Measurements from ENCODE around the gene FAM234B. TPM values are rescaled to one million over a fixed set of nuclear protein-coding genes. Genes with fewer than 3 reads are reported as not detected.
A peak's percentile ranks its signal among the peaks of the same experiment; 100 is the strongest.

The FAM234B gene
- total RNA-seq, 4 donors from 2014 or later = 6.3 to 14.2 (median 7.5) TPM

DNA sequence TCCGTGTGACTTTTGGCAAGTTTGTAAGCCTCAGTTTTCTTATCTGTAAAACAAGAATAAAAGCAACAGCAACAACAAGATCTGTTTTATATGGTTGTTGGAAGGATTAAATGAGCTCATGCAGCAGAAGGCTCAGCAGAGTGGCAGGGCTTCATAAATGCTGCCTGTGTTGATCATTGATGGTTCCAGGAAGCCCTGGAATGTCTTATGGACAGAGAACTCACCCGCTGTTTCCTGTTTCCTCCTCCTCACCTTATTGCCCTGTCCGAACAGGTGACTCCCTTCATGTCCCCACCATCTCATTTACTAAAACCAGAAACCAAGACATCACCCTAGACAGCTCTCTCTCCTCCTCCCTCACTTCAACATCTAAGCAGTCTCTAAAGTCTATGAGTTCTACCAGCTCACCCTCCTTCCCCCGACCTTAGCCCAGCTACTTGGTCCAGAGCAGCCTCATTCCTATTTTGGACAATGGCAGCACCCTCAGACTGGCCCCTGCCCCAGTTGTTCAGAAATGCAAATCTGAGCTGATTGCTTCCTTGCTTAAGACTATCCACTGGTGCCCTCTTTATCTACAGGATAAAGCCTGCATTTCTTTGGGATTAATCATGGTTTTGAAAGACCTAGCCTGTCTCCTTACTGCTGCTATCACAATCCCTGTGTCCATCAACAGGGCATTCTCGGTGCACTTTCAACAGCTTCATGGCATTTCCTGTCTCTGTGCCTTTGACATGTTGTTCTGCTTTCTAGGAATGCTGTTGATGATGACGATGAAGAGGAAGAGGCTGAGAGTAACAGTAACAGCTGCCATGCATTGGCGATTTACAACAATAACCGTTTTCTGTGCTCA, 80.7 kb downstream of the FAM234B start:
- DNase-seq (ENCODE audit: low spot score) (no peak), ATAC-seq (ENCODE audit: low FRiP score) (peak; percentile 80)
- TF ChIP-seq CTCF (IDR thresholded peaks at IDR 0.05) = no peak

GRCh38 chr12:13125996-13126395, 81.8 kb downstream of the FAM234B start:
- DNase-seq (ENCODE audit: low spot score) (no peak), ATAC-seq (ENCODE audit: low FRiP score) (no peak)
- TF ChIP-seq CTCF (IDR thresholded peaks at IDR 0.05) = no peak

DNA sequence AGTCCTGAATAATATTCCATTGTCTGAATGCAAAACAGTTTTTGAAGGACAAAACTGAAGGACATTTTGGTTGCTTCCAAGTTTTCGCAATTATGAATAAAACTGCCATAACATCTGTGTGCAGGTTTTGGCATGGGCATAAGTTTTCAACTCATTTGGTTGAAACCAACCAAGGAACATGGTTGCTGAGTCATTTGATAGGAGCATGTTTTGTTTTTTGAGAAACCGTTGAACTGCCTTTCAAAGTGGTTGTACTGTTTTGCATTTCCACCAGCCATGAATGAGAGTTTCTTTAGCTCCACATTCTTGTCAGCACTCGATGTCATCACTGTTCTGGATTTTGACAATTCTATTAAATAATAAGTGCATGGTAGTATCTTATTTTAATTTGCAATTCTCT, 82.3 kb downstream of the FAM234B start:
- ATAC-seq (ENCODE audit: low FRiP score) (no peak), DNase-seq (ENCODE audit: low spot score) (no peak)
- TF ChIP-seq CTCF (IDR thresholded peaks at IDR 0.05) = no peak

DNA sequence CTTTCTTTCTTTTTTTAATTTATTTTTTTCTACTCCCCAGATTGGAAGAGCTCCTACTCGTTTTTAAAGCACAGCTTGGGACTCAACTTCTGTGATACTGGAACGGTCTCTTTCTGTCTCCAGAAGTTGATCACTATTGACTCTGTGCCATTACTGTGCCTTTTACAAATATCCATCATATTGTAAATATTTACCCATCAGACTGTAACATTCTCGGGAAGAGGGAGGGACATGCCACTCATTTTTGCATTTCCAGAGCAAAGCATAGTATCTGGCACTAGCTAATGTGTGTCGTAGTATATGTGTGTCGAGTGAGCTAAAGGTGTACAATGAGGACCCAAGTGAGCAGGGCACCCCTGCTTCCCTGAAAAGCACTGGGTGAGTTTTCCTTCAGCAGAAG, 83.3 kb downstream of the FAM234B start:
- TF ChIP-seq CTCF (IDR thresholded peaks at IDR 0.05) = no peak
- DNase-seq (ENCODE audit: low spot score) = no peak
- no peak for ATAC-seq (ENCODE audit: low FRiP score)

DNA sequence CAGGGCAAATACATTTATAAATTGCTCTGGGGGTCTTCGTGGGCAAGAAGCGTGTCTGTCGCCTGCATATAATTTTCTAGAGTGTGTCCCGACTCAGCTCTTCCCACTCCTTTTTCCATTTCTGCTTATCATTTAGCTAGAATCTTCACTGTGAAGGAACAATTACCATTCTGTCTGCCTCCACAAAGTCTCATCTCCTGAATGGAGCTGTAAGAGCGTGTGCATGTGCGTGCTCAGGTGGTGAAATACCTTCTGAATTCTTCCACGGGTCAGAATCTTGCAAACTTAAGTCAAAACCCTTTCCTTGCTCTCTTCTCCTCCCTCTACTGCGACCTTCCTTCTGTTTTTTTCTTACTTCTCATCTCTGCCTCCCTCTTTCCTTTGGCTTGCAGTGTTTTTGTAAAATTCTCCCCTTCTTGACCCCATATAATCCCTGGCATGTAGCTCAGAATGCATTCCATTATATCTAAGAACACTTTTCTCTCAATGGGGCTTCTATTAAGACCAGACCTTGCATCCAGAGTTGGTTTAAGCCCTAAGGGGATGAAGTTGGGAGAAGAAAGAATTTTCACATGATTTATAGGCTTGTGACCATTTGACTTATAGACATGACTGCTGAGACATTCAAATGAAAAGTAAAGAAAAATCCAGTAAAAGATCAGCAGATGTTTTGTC, 84.2 kb downstream of the FAM234B start:
- no peak for TF ChIP-seq CTCF (IDR thresholded peaks at IDR 0.05)
- no peak for ATAC-seq (ENCODE audit: low FRiP score)

DNA sequence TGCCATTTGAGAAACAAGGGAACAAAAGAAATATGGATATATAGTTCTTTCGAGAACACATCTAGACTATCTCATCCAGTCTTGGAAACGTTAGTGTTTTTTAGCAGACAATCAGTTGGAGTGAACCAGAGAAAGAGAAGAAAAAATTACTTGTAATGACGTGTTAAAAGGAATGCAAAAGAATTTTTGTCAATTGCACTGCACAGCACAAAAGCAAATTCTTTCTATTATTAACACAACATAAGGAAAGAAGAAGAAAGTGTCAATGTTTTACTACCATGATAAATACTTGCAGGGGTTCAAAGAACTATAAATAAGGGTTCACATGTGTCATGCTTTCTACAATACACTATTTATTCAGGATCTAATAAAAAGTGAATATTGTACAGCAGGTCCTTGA, 86.8 kb downstream of the FAM234B start:
- DNase-seq (ENCODE audit: low spot score) (no peak), ATAC-seq (ENCODE audit: low FRiP score) (no peak)
- no peak for TF ChIP-seq CTCF (IDR thresholded peaks at IDR 0.05)

More for the DNA sequence above, 84.2 kb downstream of the FAM234B start:
- DNase-seq (ENCODE audit: low spot score) = no peak

Other genes starting within 250 kb of the FAM234B start
- 10 to 100 TPM; 37.4 to 82.0 (median 51.1) TPM for gene DDX47, start 231.0 kb upstream of the FAM234B start, total RNA-seq
- gene GPRC5A, start 152.8 kb upstream of the FAM234B start, total RNA-seq = 100 to 1,000 TPM in 2 of 4 donors, 10 to 100 TPM in 2; 11.3 to 284 (median 88.4) TPM
- not detected for gene GPRC5D, start 92.2 kb upstream of the FAM234B start, total RNA-seq
- 10 to 100 TPM; 44.5 to 78.0 (median 49.0) TPM for gene HEBP1, start 44.1 kb upstream of the FAM234B start, total RNA-seq
- under 1 TPM in 1 of 4 donors, not detected in 3; 0.56 TPM for gene GSG1, start 59.3 kb downstream of the FAM234B start, total RNA-seq
- 1,000 to 10,000 TPM in 2 of 4 donors, 100 to 1,000 TPM in 2; 687 to 4,689 (median 1,133) TPM for gene EMP1, start 152.3 kb downstream of the FAM234B start, total RNA-seq

All from omental fat pad (tissue), 4 donors.